OCI-LY1 (cell line): Measurements from ENCODE around the gene GALNT2.
A peak's percentile ranks its signal among the peaks of the same experiment; 100 is the strongest.

Source experiments
- H2AFZ ChIP-seq: fragments of 200-600 bp; sonication (generic), shearing (Covaris generic); 2 replicates; pipeline ENCODE4 v1.6.0; 2014; ENCODE audit warnings: antibody characterized with exemption, mild to moderate bottlenecking, low read length
- H3F3A ChIP-seq: fragments of 200-600 bp; sonication (generic), shearing (Covaris generic); 2 replicates; pipeline ENCODE4 v1.6.0; 2014; ENCODE audit warnings: mild to moderate bottlenecking, antibody characterized with exemption, low read length, moderate library complexity; ENCODE audit not compliant: insufficient read depth
- H3K27ac ChIP-seq: fragments of 200-600 bp; sonication (generic); 2 replicates; pipeline ENCODE4 v1.5.1; 2014; ENCODE audit warnings: low read length, mixed run types, mild to moderate bottlenecking, low read depth; ENCODE audit not compliant: poor library complexity, severe bottlenecking
- H3K27me3 ChIP-seq: fragments of 200-600 bp; sonication (generic); 2 replicates; pipeline ENCODE4 v1.6.0; 2014; ENCODE audit warnings: antibody characterized with exemption, mild to moderate bottlenecking, low read length, moderate library complexity; ENCODE audit not compliant: insufficient read depth
- H3K36me3 ChIP-seq: fragments of 200-600 bp; sonication (generic); 2 replicates; pipeline ENCODE4 v1.6.1; 2014; ENCODE audit warnings: mild to moderate bottlenecking, antibody characterized with exemption, low read length, moderate library complexity, mixed read lengths; ENCODE audit not compliant: insufficient read depth
- H3K4me1 ChIP-seq: fragments of 200-600 bp; sonication (generic); 2 replicates; pipeline ENCODE4 v1.5.1; 2014; ENCODE audit warnings: mild to moderate bottlenecking, low read length, moderate library complexity; ENCODE audit not compliant: insufficient read depth, severe bottlenecking
- H3K4me2 ChIP-seq: fragments of 200-600 bp; sonication (generic), shearing (Covaris generic); 2 replicates; pipeline ENCODE4 v1.6.1; 2014; ENCODE audit warnings: low read length
- H3K4me3 ChIP-seq: fragments of 200-600 bp; sonication (generic); 2 replicates; pipeline ENCODE4 v1.5.1; 2014; ENCODE audit warnings: low read length, low read depth, mild to moderate bottlenecking, mixed read lengths; ENCODE audit not compliant: poor library complexity, severe bottlenecking
- H3K79me2 ChIP-seq: fragments of 200-600 bp; shearing (Covaris generic); 2 replicates; pipeline ENCODE4 v1.6.1; 2016; ENCODE audit warnings: mixed run types, low read length, mixed read lengths; ENCODE audit not compliant: insufficient read depth
- H3K9ac ChIP-seq: fragments of 200-600 bp; sonication (generic), shearing (Covaris generic); 2 replicates; pipeline ENCODE4 v1.6.1; 2014; ENCODE audit warnings: mild to moderate bottlenecking, low read length, mixed read lengths
- H3K9me2 ChIP-seq: fragments of 200-600 bp; sonication (generic), shearing (Covaris generic); 2 replicates; pipeline ENCODE4 v1.6.1; 2014; ENCODE audit warnings: low read depth, mild to moderate bottlenecking, low read length, mixed read lengths
- H3K9me3 ChIP-seq: fragments of 200-600 bp; shearing (Covaris generic); 2 replicates; pipeline ENCODE4 v1.6.1; 2014; ENCODE audit warnings: low read length, mixed read lengths
- H4K20me1 ChIP-seq: fragments of 200-600 bp; sonication (generic), shearing (Covaris generic); 2 replicates; pipeline ENCODE4 v1.6.0; 2016; ENCODE audit warnings: mild to moderate bottlenecking, low read length; ENCODE audit not compliant: insufficient read depth
- EZH2 ChIP-seq: fragments of 200-600 bp; sonication (generic), shearing (Covaris generic); IDR thresholded peaks from 2 replicates; pipeline ENCODE4 v1.8.0; 2017; ENCODE audit warnings: borderline replicate concordance, mixed run types, mild to moderate bottlenecking, antibody characterized with exemption, low read length, moderate library complexity, mixed read lengths
- TF ChIP-seq, protein P1 (sequence below): fragments of 200-600 bp; sonication (generic), shearing (Covaris generic); IDR thresholded peaks from 2 replicates; pipeline ENCODE4 v1.5.1; 2017; ENCODE audit warnings: mild to moderate bottlenecking, antibody characterized with exemption, low read length, moderate library complexity, mixed read lengths

GALNT2 gene

DNA sequence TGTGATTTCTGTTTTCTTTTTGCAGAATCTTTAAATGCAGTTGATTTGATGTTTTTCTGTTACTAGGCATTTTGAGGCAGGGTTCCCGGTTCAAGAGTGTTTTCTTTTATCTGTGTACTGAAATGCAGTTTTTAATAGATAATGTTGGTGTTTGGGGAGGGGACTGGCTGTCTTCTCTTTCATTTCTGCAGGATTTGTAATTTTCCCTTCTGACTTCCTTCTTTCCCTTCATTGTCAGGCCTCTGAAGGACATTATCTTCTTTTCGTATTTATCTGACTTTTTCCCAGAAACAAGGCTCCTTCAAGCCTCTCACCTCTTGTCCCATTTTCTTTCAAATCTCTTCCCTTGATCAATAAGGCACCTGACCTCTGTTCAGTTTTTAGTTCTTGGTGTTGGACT is 1.5 kb upstream of the GALNT2 start:
- peaks cover 24% of the 10 kb centered on the region for H3K79me2 ChIP-seq
- TF ChIP-seq, protein P1, sequence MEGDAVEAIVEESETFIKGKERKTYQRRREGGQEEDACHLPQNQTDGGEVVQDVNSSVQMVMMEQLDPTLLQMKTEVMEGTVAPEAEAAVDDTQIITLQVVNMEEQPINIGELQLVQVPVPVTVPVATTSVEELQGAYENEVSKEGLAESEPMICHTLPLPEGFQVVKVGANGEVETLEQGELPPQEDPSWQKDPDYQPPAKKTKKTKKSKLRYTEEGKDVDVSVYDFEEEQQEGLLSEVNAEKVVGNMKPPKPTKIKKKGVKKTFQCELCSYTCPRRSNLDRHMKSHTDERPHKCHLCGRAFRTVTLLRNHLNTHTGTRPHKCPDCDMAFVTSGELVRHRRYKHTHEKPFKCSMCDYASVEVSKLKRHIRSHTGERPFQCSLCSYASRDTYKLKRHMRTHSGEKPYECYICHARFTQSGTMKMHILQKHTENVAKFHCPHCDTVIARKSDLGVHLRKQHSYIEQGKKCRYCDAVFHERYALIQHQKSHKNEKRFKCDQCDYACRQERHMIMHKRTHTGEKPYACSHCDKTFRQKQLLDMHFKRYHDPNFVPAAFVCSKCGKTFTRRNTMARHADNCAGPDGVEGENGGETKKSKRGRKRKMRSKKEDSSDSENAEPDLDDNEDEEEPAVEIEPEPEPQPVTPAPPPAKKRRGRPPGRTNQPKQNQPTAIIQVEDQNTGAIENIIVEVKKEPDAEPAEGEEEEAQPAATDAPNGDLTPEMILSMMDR: no peak
- no peak for TF ChIP-seq EZH2
- H3K9me2 ChIP-seq: no peaks in the 10 kb centered on the region
- peak overlapping the region; percentile 74 for H3K27ac ChIP-seq
- peaks cover 34% of the 10 kb centered on the region for H3K4me1 ChIP-seq
- peak overlapping the region; percentile 89; the same call in 1 of the 2 replicates for H3K4me2 ChIP-seq
- H3K36me3 ChIP-seq: no peaks in the 10 kb centered on the region
- H3K27me3 ChIP-seq: no peaks in the 10 kb centered on the region; the same call in 1 of the 2 replicates
- H3K9me3 ChIP-seq: peaks cover 12% of the 10 kb centered on the region; the same call in 1 of the 2 replicates
- H3K9ac ChIP-seq: no peak overlapping the region; the same call in 1 of the 2 replicates
- H2AFZ ChIP-seq: 0 out of 2 replicates have a peak overlapping the region, but pooled peaks have one; percentile 32
- H3F3A ChIP-seq: no peaks in the 10 kb centered on the region
- H3K4me3 ChIP-seq: no peak overlapping the region
- H4K20me1 ChIP-seq: no peaks in the 10 kb centered on the region

DNA sequence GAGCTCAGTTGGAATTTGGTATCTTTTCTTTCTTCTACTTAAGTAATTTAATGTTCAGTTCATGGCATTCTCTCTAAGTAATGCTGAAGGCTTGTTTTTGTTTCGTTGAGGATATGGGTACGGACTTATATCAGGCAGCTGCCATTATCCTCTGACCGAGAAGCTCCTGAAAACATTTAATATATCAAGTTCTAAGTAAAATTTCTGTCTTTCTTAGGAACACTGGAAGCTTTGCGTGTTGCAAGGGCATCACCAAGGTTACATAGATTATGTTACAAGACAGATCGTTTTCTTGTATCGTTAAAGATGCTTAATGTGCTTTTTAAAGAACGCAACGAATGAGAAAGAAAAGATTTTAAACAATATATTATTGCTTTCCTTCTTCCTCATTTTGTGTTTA is 1.0 kb upstream of the GALNT2 start:
- peak overlapping the region; percentile 89 for H3K4me2 ChIP-seq
- H3K9ac ChIP-seq: peak overlapping the region; percentile 78
- H4K20me1 ChIP-seq: no peaks in the 10 kb centered on the region
- no peaks in the 10 kb centered on the region for H3K9me2 ChIP-seq
- no peaks in the 10 kb centered on the region; the same call in 1 of the 2 replicates for H3K27me3 ChIP-seq
- peaks cover 38% of the 10 kb centered on the region for H3K4me1 ChIP-seq
- peaks cover 28% of the 10 kb centered on the region for H3K79me2 ChIP-seq
- H3K36me3 ChIP-seq: no peaks in the 10 kb centered on the region
- peak overlapping the region; percentile 67 for H3K4me3 ChIP-seq
- TF ChIP-seq, protein P1: no peak
- TF ChIP-seq EZH2: no peak
- no peaks in the 10 kb centered on the region for H3F3A ChIP-seq
- peak overlapping the region; percentile 74 for H3K27ac ChIP-seq
- H3K9me3 ChIP-seq: peaks cover 12% of the 10 kb centered on the region; the same call in 1 of the 2 replicates
- H2AFZ ChIP-seq: peak overlapping the region; percentile 32; the same call in 1 of the 2 replicates

DNA sequence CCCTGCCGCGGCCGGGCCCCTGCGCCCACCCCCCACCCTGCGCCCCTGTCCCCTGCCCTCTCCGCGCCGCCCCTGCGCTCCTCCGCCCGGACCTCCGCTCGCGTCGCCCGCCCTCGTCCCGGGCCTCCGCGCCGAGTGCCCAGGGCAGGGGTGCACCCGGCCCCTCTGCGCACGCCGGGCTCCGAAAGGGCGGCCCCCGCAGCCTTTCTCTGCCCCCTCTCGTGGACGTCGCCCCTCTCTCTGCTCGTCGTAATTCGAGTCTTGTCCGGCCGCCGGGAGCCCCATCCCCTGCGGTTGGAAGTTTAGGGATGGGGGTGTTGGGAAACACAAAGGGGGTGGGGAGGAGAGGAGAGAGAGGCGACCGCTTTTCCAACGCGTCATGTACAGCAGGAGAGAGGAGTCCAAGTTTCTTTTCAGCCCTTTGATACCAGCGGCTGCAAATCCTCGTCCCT is 407 bp downstream of the GALNT2 start:
- peaks cover 7% of the 10 kb centered on the region; the same call in 1 of the 2 replicates for H3K9me3 ChIP-seq
- H3F3A ChIP-seq: no peaks in the 10 kb centered on the region
- TF ChIP-seq, protein P1: no peak
- no peak for TF ChIP-seq EZH2
- no peaks in the 10 kb centered on the region for H4K20me1 ChIP-seq
- no peaks in the 10 kb centered on the region for H3K36me3 ChIP-seq
- H3K4me3 ChIP-seq: peak overlapping the region; percentile 88
- H3K79me2 ChIP-seq: peaks cover 42% of the 10 kb centered on the region
- peak overlapping the region; percentile 95 for H3K9ac ChIP-seq
- H3K4me2 ChIP-seq: peak overlapping the region; percentile 84
- H3K9me2 ChIP-seq: no peaks in the 10 kb centered on the region
- H2AFZ ChIP-seq: no peak overlapping the region
- peak overlapping the region; percentile 24 for H3K27ac ChIP-seq
- no peaks in the 10 kb centered on the region for H3K27me3 ChIP-seq
- peaks cover 44% of the 10 kb centered on the region for H3K4me1 ChIP-seq
